WTC11 (cell line): ENCODE data around the gene CLEC4A. TPM values are rescaled to one million over a fixed set of nuclear protein-coding genes. Genes with fewer than 3 reads are reported as not detected.

Experiments
- ATAC-seq: fragments of 200-7000 bp; cut with Tn5 transposase; 2 replicates; pipeline ENCODE4 v1.10.0; 2021; ENCODE audit warnings: mild to moderate bottlenecking, moderate library complexity
- CTCF ChIA-PET: fragments of 300-600 bp; sonication (Branson Sonifier 250); formaldehyde crosslinking; loops from one replicate; lab custom pipeline; 2021; ENCODE audit warnings: antibody characterized with exemption; lab: Charles Lee
- POLR2A ChIA-PET: fragments of 350-600 bp; sonication (Branson Sonifier 250); formaldehyde crosslinking; loops from one replicate; lab custom pipeline; 2021; ENCODE audit warnings: antibody characterized with exemption; lab: Charles Lee
- DNase-seq: peaks from one replicate; pipeline ENCODE4 v3.0.0; 2021; ENCODE audit warnings: low spot score
- H3K27ac Mint-ChIP-seq: 2 replicates; pipeline ENCODE4 v1.8.0; 2021; ENCODE audit warnings: mixed read lengths
- H3K27me3 Mint-ChIP-seq: 2 replicates; pipeline ENCODE4 v1.8.0; 2021; ENCODE audit warnings: low read depth, mild to moderate bottlenecking, moderate library complexity, mixed read lengths
- H3K36me3 Mint-ChIP-seq: 2 replicates; pipeline ENCODE4 v1.8.0; 2021; ENCODE audit warnings: mixed read lengths
- H3K4me1 Mint-ChIP-seq: 2 replicates; pipeline ENCODE4 v1.8.0; 2022; ENCODE audit warnings: mixed read lengths
- H3K4me3 Mint-ChIP-seq: 2 replicates; pipeline ENCODE4 v1.8.0; 2021; ENCODE audit warnings: mild to moderate bottlenecking, moderate library complexity, mixed read lengths
- H3K9me3 Mint-ChIP-seq: 2 replicates; pipeline ENCODE4 v1.8.0; 2021; ENCODE audit warnings: mixed read lengths
- ATF1 ChIP-seq: sonication (generic); formaldehyde crosslinking; IDR thresholded peaks from 2 replicates; pipeline ENCODE4 v1.8.1; 2023; ENCODE audit warnings: mild to moderate bottlenecking, moderate library complexity, missing genetic modification reagents
- E2F1 ChIP-seq: sonication (generic); formaldehyde crosslinking; IDR thresholded peaks from 2 replicates; pipeline ENCODE4 v1.8.0; 2022; ENCODE audit warnings: mild to moderate bottlenecking, missing genetic modification reagents
- E2F5 ChIP-seq: sonication (generic); formaldehyde crosslinking; IDR thresholded peaks from 2 replicates; pipeline ENCODE4 v1.8.1; 2022; ENCODE audit warnings: mild to moderate bottlenecking, moderate library complexity, missing genetic modification reagents
- FOXK1 ChIP-seq: sonication (generic); formaldehyde crosslinking; IDR thresholded peaks from 2 replicates; pipeline ENCODE4 v1.8.0; 2022; ENCODE audit warnings: mild to moderate bottlenecking, moderate library complexity, missing genetic modification reagents
- MAX ChIP-seq: sonication (generic); formaldehyde crosslinking; IDR thresholded peaks from 2 replicates; pipeline ENCODE4 v1.8.0; 2022; ENCODE audit warnings: mild to moderate bottlenecking, missing genetic modification reagents
- MXD4 ChIP-seq: fragments of 250-450 bp; sonication (Bioruptor Pico); IDR thresholded peaks from 2 replicates; pipeline ENCODE4 v1.8.0; 2021; ENCODE audit warnings: mild to moderate bottlenecking, moderate library complexity, borderline replicate concordance
- MYBL2 ChIP-seq: sonication (generic); formaldehyde crosslinking; IDR thresholded peaks from 2 replicates; pipeline ENCODE4 v1.8.1; 2023; ENCODE audit warnings: mild to moderate bottlenecking, moderate library complexity, missing genetic modification reagents
- NFYB ChIP-seq: sonication (generic); formaldehyde crosslinking; conservative IDR thresholded peaks from 2 replicates; pipeline ENCODE4 v1.8.0; 2022; ENCODE audit warnings: low read depth, missing genetic modification reagents
- OVOL2 ChIP-seq: fragments of 250-450 bp; sonication (Bioruptor Pico); IDR thresholded peaks from 2 replicates; pipeline ENCODE4 v1.9.0; 2021; ENCODE audit warnings: mild to moderate bottlenecking, borderline replicate concordance
- SMAD4 ChIP-seq: sonication (generic); formaldehyde crosslinking; IDR thresholded peaks from 2 replicates; pipeline ENCODE4 v1.8.0; 2022; ENCODE audit warnings: mild to moderate bottlenecking, missing genetic modification reagents
- STAT6 ChIP-seq: sonication (generic); formaldehyde crosslinking; conservative IDR thresholded peaks from 2 replicates; pipeline ENCODE4 v1.8.1; 2023; ENCODE audit warnings: mild to moderate bottlenecking, low read depth, missing genetic modification reagents, moderate library complexity
- USF1 ChIP-seq: sonication (generic); formaldehyde crosslinking; IDR thresholded peaks from 2 replicates; pipeline ENCODE4 v1.8.0; 2022; ENCODE audit warnings: mild to moderate bottlenecking, missing genetic modification reagents
- ZMAT4 ChIP-seq: fragments of 250-450 bp; sonication (Bioruptor Pico); IDR thresholded peaks from 2 replicates; pipeline ENCODE4 v1.9.0; 2021; ENCODE audit warnings: mild to moderate bottlenecking
- ZNF281 ChIP-seq: sonication (generic); formaldehyde crosslinking; IDR thresholded peaks from 2 replicates; pipeline ENCODE4 v1.8.0; 2023; ENCODE audit warnings: mild to moderate bottlenecking, missing genetic modification reagents
- ZNF317 ChIP-seq: sonication (generic); formaldehyde crosslinking; IDR thresholded peaks from 2 replicates; pipeline ENCODE4 v1.8.1; 2023; ENCODE audit warnings: low read depth, mild to moderate bottlenecking, moderate library complexity, missing genetic modification reagents, borderline replicate concordance
- ZNF396 ChIP-seq: fragments of 250-450 bp; sonication (Bioruptor Pico); IDR thresholded peaks from 2 replicates; pipeline ENCODE4 v1.8.0; 2021; ENCODE audit warnings: mild to moderate bottlenecking, moderate library complexity, borderline replicate concordance
- ZNF532 ChIP-seq: fragments of 250-450 bp; sonication (Bioruptor Pico); IDR thresholded peaks from 2 replicates; pipeline ENCODE4 v1.9.0; 2021; ENCODE audit warnings: mild to moderate bottlenecking, borderline replicate concordance
- total RNA-seq: library from RNA; stranded (reverse); gene quantifications from 3 replicates; pipeline ENCODE4 v1.2.3, GENCODE V29; 2021

Gene CLEC4A
- total RNA-seq, 1 experiment from 2014 or later: 0.44 TPM

GRCh38 chr12:8089716-8090115, 33.7 kb upstream of the CLEC4A start:
- no peak for TF ChIP-seq E2F1 (CRISPR knock-in tag)
- TF ChIP-seq STAT6: no peak
- no peak for TF ChIP-seq OVOL2 (CRISPR knock-in tag)
- TF ChIP-seq USF1 (CRISPR knock-in tag): no peak
- no peak for TF ChIP-seq ZMAT4
- no peak for TF ChIP-seq NFYB
- TF ChIP-seq ZNF532 (CRISPR knock-in tag): no peak
- no peak for TF ChIP-seq ZNF396 (CRISPR knock-in tag)
- TF ChIP-seq ZNF281: no peak
- no peak for TF ChIP-seq SMAD4 (CRISPR knock-in tag)
- TF ChIP-seq MYBL2 (CRISPR knock-in tag): no peak
- no peak for TF ChIP-seq FOXK1 (CRISPR knock-in tag)
- no peak for TF ChIP-seq MAX (CRISPR knock-in tag)
- no peak for TF ChIP-seq E2F5 (CRISPR knock-in tag)
- no peak for TF ChIP-seq MXD4 (CRISPR knock-in tag)
- no peak for TF ChIP-seq ATF1 (CRISPR knock-in tag)
- no peak for TF ChIP-seq ZNF317 (CRISPR knock-in tag)
- POLR2A ChIA-PET: no interaction called here
- Mint-ChIP-seq H3K27ac (no peak overlapping the region), H3K4me1 (no peaks in the 10 kb centered on the region), H3K36me3 (peaks cover 39% of the 10 kb centered on the region), H3K27me3 (no peaks in the 10 kb centered on the region), H3K4me3 (no peak overlapping the region), H3K9me3 (no peaks in the 10 kb centered on the region)
- DNase-seq (no peak), ATAC-seq (no peak)
- CTCF ChIA-PET: no interaction called here
